Measurements from ENCODE around the gene NAPSA. TPM values are rescaled to one million over a fixed set of nuclear protein-coding genes. Genes with fewer than 3 reads are reported as not detected.

The NAPSA gene
- total RNA-seq, 1 donor from 2014 or later, result 0.26 TPM

- no peaks in the 10 kb centered on the region for H3K27me3 ChIP-seq (ENCODE audit: control insufficient read depth, insufficient read depth, low read length)
- FAIRE-seq (no peak), DNase-seq (ENCODE audit: low read depth) (no peak)
- TF ChIP-seq CTCF (IDR thresholded peaks at IDR 0.05; ENCODE audit: insufficient read depth, low read length, severe bottlenecking), result no peak
- peaks cover 3% of the 10 kb centered on the region for H3K36me3 ChIP-seq (ENCODE audit: control insufficient read depth, insufficient read depth, low read length)
- no peak overlapping the region for H3K4me3 ChIP-seq (ENCODE audit: low read depth, low read length)
Observed at GRCh38 chr19:50409347-50409746, 43.9 kb upstream of the NAPSA start.

GRCh38 chr19:50406829-50407228 lies 41.4 kb upstream of the NAPSA start:
- no peak for FAIRE-seq
- H3K36me3 ChIP-seq (ENCODE audit: control insufficient read depth, insufficient read depth, low read length), result peaks cover 3% of the 10 kb centered on the region

GRCh38 chr19:50406156-50406820 lies 40.8 kb upstream of the NAPSA start:
- TF ChIP-seq CTCF (IDR thresholded peaks at IDR 0.05; ENCODE audit: insufficient read depth, low read length, severe bottlenecking), result no peak
- DNase-seq (ENCODE audit: low read depth) (no peak), FAIRE-seq (no peak)
- Histone ChIP-seq H3K36me3 (ENCODE audit: control insufficient read depth, insufficient read depth, low read length) (peaks cover 5% of the 10 kb centered on the region), H3K4me3 (ENCODE audit: low read depth, low read length) (no peak overlapping the region), H3K27me3 (ENCODE audit: control insufficient read depth, insufficient read depth, low read length) (no peaks in the 10 kb centered on the region)

More at GRCh38 chr19:50406829-50407228, 41.4 kb upstream of the NAPSA start:
- DNase-seq (ENCODE audit: low read depth), result no peak
- TF ChIP-seq CTCF (IDR thresholded peaks at IDR 0.05; ENCODE audit: insufficient read depth, low read length, severe bottlenecking), result no peak
- no peaks in the 10 kb centered on the region for H3K27me3 ChIP-seq (ENCODE audit: control insufficient read depth, insufficient read depth, low read length)
- H3K4me3 ChIP-seq (ENCODE audit: low read depth, low read length), result no peak overlapping the region

GRCh38 chr19:50402544-50403301 lies 37.3 kb upstream of the NAPSA start:
- no peak for DNase-seq (ENCODE audit: low read depth)
- H3K36me3 ChIP-seq (ENCODE audit: control insufficient read depth, insufficient read depth, low read length), result peaks cover 7% of the 10 kb centered on the region
- no peak for TF ChIP-seq CTCF (IDR thresholded peaks at IDR 0.05; ENCODE audit: insufficient read depth, low read length, severe bottlenecking)
- no peak for FAIRE-seq
- no peaks in the 10 kb centered on the region for H3K27me3 ChIP-seq (ENCODE audit: control insufficient read depth, insufficient read depth, low read length)
- H3K4me3 ChIP-seq (ENCODE audit: low read depth, low read length), result no peak overlapping the region

GRCh38 chr19:50401605-50402450 lies 36.4 kb upstream of the NAPSA start:
- no peak for TF ChIP-seq CTCF (IDR thresholded peaks at IDR 0.05; ENCODE audit: insufficient read depth, low read length, severe bottlenecking)
- peaks cover 5% of the 10 kb centered on the region for H3K36me3 ChIP-seq (ENCODE audit: control insufficient read depth, insufficient read depth, low read length)
- no peak overlapping the region for H3K4me3 ChIP-seq (ENCODE audit: low read depth, low read length)
- no peak for FAIRE-seq
- DNase-seq (ENCODE audit: low read depth), result no peak
- no peaks in the 10 kb centered on the region for H3K27me3 ChIP-seq (ENCODE audit: control insufficient read depth, insufficient read depth, low read length)

Data from bronchial epithelial cell (primary cell).